GM12864 (cell line): ENCODE measurements around the gene C20orf173.
"Not testable (repeated sequence)": the region's sequence is repeated elsewhere in the genome, so short reads cannot be mapped to it uniquely, and the experiment has no call there.

Experiments
- DNase-seq: peaks from one replicate; pipeline ENCODE4 v3.0.0-alpha.2; 2011; ENCODE audit warnings: low read depth
- H3K4me3 ChIP-seq: 2 replicates; pipeline ENCODE4 v1.5.1; 2011; ENCODE audit warnings: mild to moderate bottlenecking, low read depth, low read length, control low read depth
- TF ChIP-seq, protein P1 (sequence below): IDR thresholded peaks from 2 replicates; pipeline ENCODE4 v1.5.1; 2011; ENCODE audit warnings: low read depth, mild to moderate bottlenecking, moderate library complexity, low read length, control low read depth, inconsistent platforms; ENCODE audit errors: missing control alignments

C20orf173 gene

GRCh38 chr20:35551503-35551902 lies 22.1 kb upstream of the C20orf173 start:
- no peak for DNase-seq
- TF ChIP-seq, protein P1, sequence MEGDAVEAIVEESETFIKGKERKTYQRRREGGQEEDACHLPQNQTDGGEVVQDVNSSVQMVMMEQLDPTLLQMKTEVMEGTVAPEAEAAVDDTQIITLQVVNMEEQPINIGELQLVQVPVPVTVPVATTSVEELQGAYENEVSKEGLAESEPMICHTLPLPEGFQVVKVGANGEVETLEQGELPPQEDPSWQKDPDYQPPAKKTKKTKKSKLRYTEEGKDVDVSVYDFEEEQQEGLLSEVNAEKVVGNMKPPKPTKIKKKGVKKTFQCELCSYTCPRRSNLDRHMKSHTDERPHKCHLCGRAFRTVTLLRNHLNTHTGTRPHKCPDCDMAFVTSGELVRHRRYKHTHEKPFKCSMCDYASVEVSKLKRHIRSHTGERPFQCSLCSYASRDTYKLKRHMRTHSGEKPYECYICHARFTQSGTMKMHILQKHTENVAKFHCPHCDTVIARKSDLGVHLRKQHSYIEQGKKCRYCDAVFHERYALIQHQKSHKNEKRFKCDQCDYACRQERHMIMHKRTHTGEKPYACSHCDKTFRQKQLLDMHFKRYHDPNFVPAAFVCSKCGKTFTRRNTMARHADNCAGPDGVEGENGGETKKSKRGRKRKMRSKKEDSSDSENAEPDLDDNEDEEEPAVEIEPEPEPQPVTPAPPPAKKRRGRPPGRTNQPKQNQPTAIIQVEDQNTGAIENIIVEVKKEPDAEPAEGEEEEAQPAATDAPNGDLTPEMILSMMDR, result no peak
- H3K4me3 ChIP-seq, result no peak overlapping the region

DNA sequence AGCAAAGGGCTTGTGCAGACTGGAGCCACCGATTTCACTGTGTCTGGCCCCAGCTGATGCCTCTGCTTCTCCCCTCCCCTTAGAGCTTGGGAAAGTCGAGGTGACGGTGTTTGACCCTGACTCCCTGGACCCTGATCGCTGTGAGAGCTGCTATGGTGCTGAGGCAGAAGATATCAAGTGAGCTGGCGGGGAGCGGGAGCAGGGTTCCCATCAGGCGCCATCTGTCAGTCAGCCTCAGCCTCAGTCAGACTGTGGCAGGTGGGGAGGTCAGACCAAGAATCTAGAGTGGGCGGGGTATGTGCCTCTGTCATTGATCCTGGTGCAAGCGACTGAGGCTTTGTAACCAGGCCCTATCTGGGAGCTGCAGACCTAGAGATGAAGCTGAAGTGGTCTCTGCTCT lies 17.9 kb upstream of the C20orf173 start:
- DNase-seq, result no peak
- no peak overlapping the region for H3K4me3 ChIP-seq
- TF ChIP-seq, protein P1, result no peak

GRCh38 chr20:35546127-35546526 lies 16.7 kb upstream of the C20orf173 start:
- DNase-seq, result no peak
- TF ChIP-seq, protein P1, result no peak
- H3K4me3 ChIP-seq, result no peak overlapping the region

GRCh38 chr20:35544941-35545340 lies 15.5 kb upstream of the C20orf173 start:
- H3K4me3 ChIP-seq, DNase-seq: not testable (repeated sequence)

DNA sequence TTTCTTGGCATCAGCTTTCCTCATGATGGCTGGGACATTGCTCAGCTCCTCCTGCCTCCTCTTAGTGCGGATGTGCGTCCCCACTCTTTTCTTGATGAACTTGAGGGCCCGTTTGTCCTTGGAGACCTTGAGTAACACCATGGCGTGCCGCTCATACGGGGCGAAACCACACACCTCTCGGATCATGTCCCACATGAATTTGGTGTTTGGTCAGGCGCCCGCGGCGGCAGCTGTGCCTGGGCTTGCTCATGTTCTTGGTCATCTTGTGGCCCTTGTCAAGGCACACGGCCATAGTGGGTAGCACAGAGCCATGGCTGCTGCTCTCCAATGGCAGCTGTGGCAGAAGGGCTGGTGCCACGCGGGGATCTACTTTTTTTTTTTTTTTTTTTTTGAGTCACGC lies 15.0 kb upstream of the C20orf173 start:
- no peak overlapping the region for H3K4me3 ChIP-seq
- no peak for DNase-seq
- TF ChIP-seq, protein P1, result no peak

- no peak overlapping the region for H3K4me3 ChIP-seq
- no peak for DNase-seq
- TF ChIP-seq, protein P1, result no peak
Measured at GRCh38 chr20:35542990-35543389, 13.5 kb upstream of the C20orf173 start.

DNA sequence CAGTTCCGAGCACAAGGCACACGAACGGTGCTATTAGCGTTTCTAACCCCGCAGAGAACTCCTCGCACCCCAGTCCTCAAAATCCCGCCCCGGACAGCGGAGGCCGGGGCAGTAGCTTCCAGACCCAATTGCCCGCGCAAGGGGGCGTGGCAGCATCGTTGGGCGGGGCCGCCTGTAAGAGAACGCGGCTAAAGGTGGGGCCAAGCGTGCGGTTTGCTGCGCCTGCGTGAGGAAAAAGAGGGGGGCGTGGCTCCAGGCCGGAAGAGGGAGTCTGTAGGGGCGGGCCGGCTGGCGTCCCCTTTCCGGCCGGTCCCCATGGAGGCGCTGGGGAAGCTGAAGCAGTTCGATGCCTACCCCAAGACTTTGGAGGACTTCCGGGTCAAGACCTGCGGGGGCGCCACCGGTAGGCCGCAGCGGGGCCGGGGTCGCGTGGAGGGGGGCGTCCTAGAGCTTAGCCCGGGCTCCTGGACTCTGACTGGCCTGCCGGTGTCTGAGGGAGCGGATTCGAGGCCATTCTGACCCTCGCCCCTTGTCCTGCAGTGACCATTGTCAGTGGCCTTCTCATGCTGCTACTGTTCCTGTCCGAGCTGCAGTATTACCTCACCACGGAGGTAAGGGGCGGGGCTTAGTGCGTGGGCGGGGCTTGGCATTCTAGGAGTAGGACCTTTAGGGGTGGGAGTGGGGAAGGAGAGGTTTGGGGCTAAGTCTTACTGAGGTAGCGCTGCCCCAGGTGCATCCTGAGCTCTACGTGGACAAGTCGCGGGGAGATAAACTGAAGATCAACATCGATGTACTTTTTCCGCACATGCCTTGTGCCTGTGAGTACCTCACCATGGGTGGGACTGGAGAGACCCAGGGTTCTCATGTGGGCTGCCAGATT lies 12.6 kb upstream of the C20orf173 start, which contains the start of gene ERGIC3:
TSS of gene ERGIC3 (plus strand) at position 296 of the 880 bp plus-strand sequence. CDS start at position 316, 20 bp downstream.
- peak; percentile 81 for DNase-seq
- peak within 1 kb of the TSS; percentile 75 for H3K4me3 ChIP-seq
- TF ChIP-seq, protein P1, result no peak
